GM13976 (cell line): ENCODE results near the gene DEFB128.

Experiments used
- DNase-seq: peaks from one replicate; pipeline ENCODE4 v3.0.0; 2012; ENCODE audit warnings: low spot score
- in situ Hi-C: fragments of 300-500 bp; cut with MboI; formaldehyde crosslinking; loops from one replicate; pipeline ENCODE4 v1.12.0; 2022; ENCODE audit warnings: low sequenced_read_pairs, mixed read lengths, inconsistent platforms; ENCODE audit not compliant: unreplicated experiment
- TF ChIP-seq, protein P1 (sequence below): IDR thresholded peaks from 2 replicates; pipeline ENCODE4 v1.5.1; 2012; ENCODE audit warnings: borderline replicate concordance, mild to moderate bottlenecking; ENCODE audit not compliant: insufficient read depth; ENCODE audit errors: extremely low read depth, missing control alignments, control extremely low read depth

The DEFB128 gene

GRCh38 chr20:164618-165017 is 24.9 kb downstream of the DEFB128 start:
- in situ Hi-C loops: no loop called here
- DNase-seq: no peak
- TF ChIP-seq, protein P1, sequence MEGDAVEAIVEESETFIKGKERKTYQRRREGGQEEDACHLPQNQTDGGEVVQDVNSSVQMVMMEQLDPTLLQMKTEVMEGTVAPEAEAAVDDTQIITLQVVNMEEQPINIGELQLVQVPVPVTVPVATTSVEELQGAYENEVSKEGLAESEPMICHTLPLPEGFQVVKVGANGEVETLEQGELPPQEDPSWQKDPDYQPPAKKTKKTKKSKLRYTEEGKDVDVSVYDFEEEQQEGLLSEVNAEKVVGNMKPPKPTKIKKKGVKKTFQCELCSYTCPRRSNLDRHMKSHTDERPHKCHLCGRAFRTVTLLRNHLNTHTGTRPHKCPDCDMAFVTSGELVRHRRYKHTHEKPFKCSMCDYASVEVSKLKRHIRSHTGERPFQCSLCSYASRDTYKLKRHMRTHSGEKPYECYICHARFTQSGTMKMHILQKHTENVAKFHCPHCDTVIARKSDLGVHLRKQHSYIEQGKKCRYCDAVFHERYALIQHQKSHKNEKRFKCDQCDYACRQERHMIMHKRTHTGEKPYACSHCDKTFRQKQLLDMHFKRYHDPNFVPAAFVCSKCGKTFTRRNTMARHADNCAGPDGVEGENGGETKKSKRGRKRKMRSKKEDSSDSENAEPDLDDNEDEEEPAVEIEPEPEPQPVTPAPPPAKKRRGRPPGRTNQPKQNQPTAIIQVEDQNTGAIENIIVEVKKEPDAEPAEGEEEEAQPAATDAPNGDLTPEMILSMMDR: no peak

DNA sequence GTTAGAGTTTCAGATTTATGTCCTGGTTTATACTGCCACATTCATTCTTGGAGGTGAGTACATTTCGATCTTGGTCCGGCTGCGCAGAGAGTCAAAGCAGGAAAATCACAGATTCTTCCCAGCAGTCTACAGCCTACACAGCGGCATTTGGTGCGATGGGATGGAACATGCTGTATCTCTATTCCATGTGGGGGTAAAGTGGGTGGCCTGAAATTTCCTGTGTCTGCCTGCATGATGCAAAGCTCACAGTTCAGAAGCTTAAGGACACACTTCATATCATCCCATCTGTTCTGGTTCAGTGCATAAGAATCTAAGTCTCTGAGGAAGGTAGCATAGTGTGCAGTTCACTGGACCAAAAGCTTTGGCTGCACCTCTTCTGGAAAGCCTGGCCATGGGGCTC is 32.4 kb downstream of the DEFB128 start, which contains the start of gene DEFB127:
TSS of gene DEFB127 (plus strand) at position 301 of the 400 bp plus-strand sequence. CDS start at position 392, 91 bp downstream.
- in situ Hi-C loops: no loop called here
- DNase-seq: no peak
- TF ChIP-seq, protein P1: no peak

DNA sequence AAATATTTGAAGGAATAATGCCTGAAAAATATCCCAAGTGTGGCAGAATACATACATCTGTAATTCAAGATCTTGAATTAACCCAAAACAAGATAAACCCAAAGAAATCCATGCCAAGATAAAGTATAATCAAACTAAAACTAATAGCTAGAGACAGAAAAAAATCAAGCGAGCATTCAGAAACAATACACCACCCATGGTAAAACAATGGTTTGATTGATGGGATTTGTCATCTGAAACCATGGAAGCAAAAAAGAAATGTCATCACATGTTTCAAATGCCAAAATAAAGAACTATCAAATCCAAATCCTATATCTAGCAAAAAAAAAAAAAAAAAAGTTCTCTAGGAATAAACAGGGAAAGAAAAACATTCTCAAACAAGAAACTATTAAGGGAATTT is 37.4 kb downstream of the DEFB128 start:
- DNase-seq: no peak
- TF ChIP-seq, protein P1: no peak
- in situ Hi-C loops: no loop called here

DNA sequence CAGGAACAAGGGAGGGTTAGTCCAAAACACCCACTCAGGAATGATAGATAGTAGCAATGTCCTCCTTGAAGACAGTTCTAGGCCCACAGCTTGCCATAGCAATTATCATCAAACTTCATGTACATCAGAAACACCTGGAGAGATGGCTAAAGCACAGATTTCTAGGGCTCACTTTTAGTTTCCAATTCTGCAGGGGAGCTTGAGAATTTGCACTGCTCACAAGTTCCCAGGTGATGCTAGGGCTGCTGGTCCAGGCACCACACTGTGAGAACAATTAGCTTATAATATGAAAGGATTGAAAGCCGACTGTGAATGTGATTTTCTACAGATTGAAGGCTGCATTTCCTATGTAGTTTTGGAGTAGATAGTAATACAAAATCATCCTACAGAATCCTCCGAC is 43.6 kb downstream of the DEFB128 start:
- TF ChIP-seq, protein P1: no peak
- no peak for DNase-seq
- in situ Hi-C loops: no loop called here

DNA sequence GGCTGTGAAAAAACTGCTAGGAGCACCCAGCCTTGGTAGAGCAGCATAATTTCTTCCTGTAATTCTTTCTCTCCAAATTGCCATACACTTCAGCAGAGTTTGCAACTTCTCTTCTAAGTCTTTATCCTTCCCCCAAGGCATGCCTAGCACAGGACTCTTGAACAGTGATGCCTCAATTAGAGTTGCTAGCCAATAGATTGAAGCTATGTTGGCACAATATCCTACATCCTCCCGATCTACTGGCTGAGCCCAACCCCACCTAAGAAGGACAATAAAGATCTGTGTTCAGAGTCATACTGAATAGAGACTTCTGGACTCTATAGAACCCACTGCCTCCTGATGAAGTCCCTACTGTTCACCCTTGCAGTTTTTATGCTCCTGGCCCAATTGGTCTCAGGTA is 47.2 kb downstream of the DEFB128 start, which contains the start of gene DEFB126:
TSS of gene DEFB126 (plus strand) at position 301 of the 400 bp plus-strand sequence. CDS start at position 340, 39 bp downstream.
- in situ Hi-C loops: no loop called here
- no peak for DNase-seq

More for the DNA sequence above, 47.2 kb downstream of the DEFB128 start, which contains the start of gene DEFB126:
- TF ChIP-seq, protein P1: no peak
